ENCODE measurements around the gene GORASP2. TPM values are rescaled to one million over a fixed set of nuclear protein-coding genes. Genes with fewer than 3 reads are reported as not detected.

Gene GORASP2
- total RNA-seq, 4 donors from 2014 or later = 14.7 to 43.7 (median 29.4) TPM

GRCh38 chr2:170967553-170967952 lies 38.5 kb downstream of the GORASP2 start:
- TF ChIP-seq POLR2AphosphoS5 (IDR thresholded peaks at IDR 0.05) = no peak
- TF ChIP-seq POLR2A (IDR thresholded peaks at IDR 0.05) = no peak
- TF ChIP-seq, protein P1, sequence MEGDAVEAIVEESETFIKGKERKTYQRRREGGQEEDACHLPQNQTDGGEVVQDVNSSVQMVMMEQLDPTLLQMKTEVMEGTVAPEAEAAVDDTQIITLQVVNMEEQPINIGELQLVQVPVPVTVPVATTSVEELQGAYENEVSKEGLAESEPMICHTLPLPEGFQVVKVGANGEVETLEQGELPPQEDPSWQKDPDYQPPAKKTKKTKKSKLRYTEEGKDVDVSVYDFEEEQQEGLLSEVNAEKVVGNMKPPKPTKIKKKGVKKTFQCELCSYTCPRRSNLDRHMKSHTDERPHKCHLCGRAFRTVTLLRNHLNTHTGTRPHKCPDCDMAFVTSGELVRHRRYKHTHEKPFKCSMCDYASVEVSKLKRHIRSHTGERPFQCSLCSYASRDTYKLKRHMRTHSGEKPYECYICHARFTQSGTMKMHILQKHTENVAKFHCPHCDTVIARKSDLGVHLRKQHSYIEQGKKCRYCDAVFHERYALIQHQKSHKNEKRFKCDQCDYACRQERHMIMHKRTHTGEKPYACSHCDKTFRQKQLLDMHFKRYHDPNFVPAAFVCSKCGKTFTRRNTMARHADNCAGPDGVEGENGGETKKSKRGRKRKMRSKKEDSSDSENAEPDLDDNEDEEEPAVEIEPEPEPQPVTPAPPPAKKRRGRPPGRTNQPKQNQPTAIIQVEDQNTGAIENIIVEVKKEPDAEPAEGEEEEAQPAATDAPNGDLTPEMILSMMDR (IDR thresholded peaks at IDR 0.05) = no peak
- no peak for TF ChIP-seq EP300 (IDR thresholded peaks at IDR 0.05; ENCODE audit: low read depth)
- no peaks in the 10 kb centered on the region for H3K27me3 ChIP-seq
- DNase-seq = no peak
- H3K36me3 ChIP-seq = peaks cover 0 to 41% (median 16%) of the 10 kb centered on the region in 4 donors
- 79 to 91% methylated on average over 3 to 5 of the region's 5 CpGs for WGBS, 2 donors (ENCODE audit: low coverage in 1 of 2)
- H3K4me3 ChIP-seq = no peak overlapping the region
- no peaks in the 10 kb centered on the region for H3K9me3 ChIP-seq
- peaks cover 0 to 3% (median 0%) of the 10 kb centered on the region in 4 donors for H3K4me1 ChIP-seq
- intact Hi-C loops (cut with DNase I; ENCODE audit: low total_unique reads) (no loop called here), in situ Hi-C loops (cut with MboI; ENCODE audit: low pct_ligation_motif_present in 1 of 4, low pct_unique_long_range_greater_than_20kb in 1 of 4, low sequenced_read_pairs in 3 of 4) (loop anchor here in 3 of 4 donors (10.0 to 25.0 kb wide), 3 partner anchors 195 to 457 kb away; partner anchors contain the start of gene TLK1 (in 1 of the 3))
- no peak overlapping the region for H3K27ac ChIP-seq

GRCh38 chr2:170968205-170969003 lies 39.4 kb downstream of the GORASP2 start:
- H3K9me3 ChIP-seq = no peaks in the 10 kb centered on the region
- H3K27ac ChIP-seq = no peak overlapping the region
- no peak for DNase-seq
- intact Hi-C loops (cut with DNase I; ENCODE audit: low total_unique reads) = no loop called here
- peaks cover 0 to 35% (median 12%) of the 10 kb centered on the region in 4 donors for H3K36me3 ChIP-seq
- WGBS, 2 donors (ENCODE audit: low coverage in 1 of 2) = 60 to 81% methylated on average over 2 to 12 of the region's 12 CpGs
- in situ Hi-C loops (cut with MboI; ENCODE audit: low pct_ligation_motif_present in 1 of 4, low pct_unique_long_range_greater_than_20kb in 1 of 4, low sequenced_read_pairs in 3 of 4) = loop anchor here in 3 of 4 donors (10.0 to 25.0 kb wide), 3 partner anchors 194 to 456 kb away; partner anchors contain the start of gene TLK1 (in 1 of the 3)
- H3K4me1 ChIP-seq = peaks cover 0 to 10% (median 6%) of the 10 kb centered on the region in 4 donors
- no peak for TF ChIP-seq EP300 (IDR thresholded peaks at IDR 0.05; ENCODE audit: low read depth)
- no peak for TF ChIP-seq POLR2AphosphoS5 (IDR thresholded peaks at IDR 0.05)
- no peak for TF ChIP-seq POLR2A (IDR thresholded peaks at IDR 0.05)
- TF ChIP-seq, protein P1 (IDR thresholded peaks at IDR 0.05) = no peak
- no peaks in the 10 kb centered on the region for H3K27me3 ChIP-seq
- H3K4me3 ChIP-seq = no peak overlapping the region

DNA sequence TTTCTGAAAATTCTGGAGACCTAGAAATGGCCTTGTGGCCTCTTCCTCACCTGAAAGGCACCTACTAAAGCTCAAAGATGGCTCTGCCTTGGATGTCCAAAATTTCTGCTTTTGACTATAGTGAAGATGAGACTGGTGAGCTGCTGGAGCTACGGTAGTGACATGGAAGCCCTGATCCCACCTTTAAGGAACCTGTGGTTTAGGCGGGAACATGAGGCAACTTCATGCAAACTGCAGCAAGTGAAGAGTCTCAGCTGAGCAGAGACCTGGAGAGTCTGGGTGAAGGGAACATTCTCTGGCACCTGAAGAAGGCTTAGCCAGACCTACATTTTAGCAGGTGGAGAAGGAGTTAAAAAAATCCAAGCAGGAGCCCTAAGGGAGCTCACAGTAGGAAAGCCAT lies 40.0 kb downstream of the GORASP2 start:
- Histone ChIP-seq H3K36me3 (peaks cover 0 to 29% (median 10%) of the 10 kb centered on the region in 4 donors), H3K9me3 (no peaks in the 10 kb centered on the region), H3K4me1 (peaks cover 2 to 15% (median 7%) of the 10 kb centered on the region in 4 donors), H3K27ac (no peak overlapping the region), H3K27me3 (no peaks in the 10 kb centered on the region), H3K4me3 (no peak overlapping the region)
- no peak for DNase-seq
- in situ Hi-C loops (cut with MboI; ENCODE audit: low pct_ligation_motif_present in 1 of 4, low pct_unique_long_range_greater_than_20kb in 1 of 4, low sequenced_read_pairs in 3 of 4) (loop anchor here in 3 of 4 donors (10.0 to 25.0 kb wide), 3 partner anchors 193 to 456 kb away; partner anchors contain the start of gene TLK1 (in 1 of the 3)), intact Hi-C loops (cut with DNase I; ENCODE audit: low total_unique reads) (no loop called here)
- 87% methylated on average over 2 of the region's 2 CpGs; no CpG with 5 or more reads in 1 of the 2 donors for WGBS, 2 donors (ENCODE audit: low coverage in 1 of 2)
- TF ChIP-seq, protein P1 (IDR thresholded peaks at IDR 0.05) = no peak
- TF ChIP-seq POLR2AphosphoS5 (IDR thresholded peaks at IDR 0.05) = no peak
- no peak for TF ChIP-seq EP300 (IDR thresholded peaks at IDR 0.05; ENCODE audit: low read depth)
- TF ChIP-seq POLR2A (IDR thresholded peaks at IDR 0.05) = no peak

- H3K27me3 ChIP-seq = no peaks in the 10 kb centered on the region
- peaks cover 5 to 20% (median 11%) of the 10 kb centered on the region in 4 donors for H3K4me1 ChIP-seq
- no peak for TF ChIP-seq POLR2A (IDR thresholded peaks at IDR 0.05)
- TF ChIP-seq, protein P1 (IDR thresholded peaks at IDR 0.05) = no peak
- TF ChIP-seq POLR2AphosphoS5 (IDR thresholded peaks at IDR 0.05) = no peak
- TF ChIP-seq EP300 (IDR thresholded peaks at IDR 0.05; ENCODE audit: low read depth) = no peak
- peaks cover 0 to 23% (median 8%) of the 10 kb centered on the region in 4 donors for H3K36me3 ChIP-seq
- in situ Hi-C loops (cut with MboI; ENCODE audit: low pct_ligation_motif_present in 1 of 4, low pct_unique_long_range_greater_than_20kb in 1 of 4, low sequenced_read_pairs in 3 of 4) (loop anchor here (10.0 to 25.0 kb wide), 4 partner anchors 192 to 455 kb away; partner anchors contain the start of gene TLK1 (in 2 of the 4)), intact Hi-C loops (cut with DNase I; ENCODE audit: low total_unique reads) (loop anchor here (5.0 to 10.0 kb wide), 2 partner anchors 95 to 187 kb away; no protein-coding TSS in a partner anchor)
- H3K9me3 ChIP-seq = no peaks in the 10 kb centered on the region
- no peak overlapping the region for H3K4me3 ChIP-seq
- 74 to 78% methylated on average over 4 to 10 of the region's 10 CpGs for WGBS, 2 donors (ENCODE audit: low coverage in 1 of 2)
- DNase-seq = no peak
- H3K27ac ChIP-seq = no peak overlapping the region
These were observed 40.9 kb downstream of the GORASP2 start for GRCh38 chr2:170969872-170970496.

Measured in transverse colon (tissue), 4 donors.